Erythroblast (primary cell): ENCODE data around the gene CCL20.

ENCODE experiments used
- DNase-seq, 2 experiments: peaks; one replicate each; lab custom pipeline; 2025; lab: John Stamatoyannopoulos, UW
- GATA1 ChIP-seq: IDR thresholded peaks from 2 replicates; pipeline ENCODE4 v1.6.1; 2011; ENCODE audit warnings: low read depth, mild to moderate bottlenecking, control low read depth, low read length, moderate library complexity
- POLR2A ChIP-seq: IDR thresholded peaks from 2 replicates; pipeline ENCODE4 v1.6.1; 2011; ENCODE audit warnings: mild to moderate bottlenecking, low read length

CCL20 gene

GRCh38 chr2:227813562-227814353, at the start of gene CCL20:
Gene CCL20 (plus strand): TSS chr2:227813842. CDS start chr2:227813912, 70 bp downstream.
- TF ChIP-seq GATA1 (no peak), POLR2A (no peak)
- no peak for DNase-seq

GRCh38 chr2:227765788-227766372, 47.8 kb upstream of the CCL20 start:
- no peak for TF ChIP-seq GATA1
- TF ChIP-seq POLR2A, result no peak
- no peak for DNase-seq

GRCh38 chr2:227766373-227766883, 47.2 kb upstream of the CCL20 start:
- TF ChIP-seq GATA1 (no peak), POLR2A (no peak)
- DNase-seq, result peak; percentile 53 to 75

DNA sequence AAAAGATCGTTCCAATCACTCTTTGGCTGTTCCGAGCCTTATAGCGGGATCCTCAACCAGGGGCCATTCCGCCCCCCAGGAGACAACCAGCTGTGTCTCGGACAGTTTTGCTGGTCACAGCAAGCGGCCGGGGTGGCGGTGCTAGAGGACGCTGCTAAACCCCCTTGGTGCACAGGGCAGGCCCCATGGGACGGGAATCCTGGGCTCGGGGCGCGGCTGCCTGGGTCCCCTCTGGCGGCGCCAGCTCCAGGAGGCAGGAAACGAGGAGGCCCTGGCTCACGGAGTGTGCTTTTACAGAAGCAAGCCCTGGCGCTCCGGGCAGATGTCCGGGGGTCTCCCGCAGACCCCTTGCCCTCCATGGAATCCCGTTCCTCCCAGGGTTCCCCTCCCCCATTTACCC, 45.8 kb upstream of the CCL20 start:
- no peak for DNase-seq
- TF ChIP-seq POLR2A (no peak), GATA1 (no peak)

GRCh38 chr2:227772197-227772661, 41.4 kb upstream of the CCL20 start:
- no peak for DNase-seq
- TF ChIP-seq GATA1, result no peak

DNA sequence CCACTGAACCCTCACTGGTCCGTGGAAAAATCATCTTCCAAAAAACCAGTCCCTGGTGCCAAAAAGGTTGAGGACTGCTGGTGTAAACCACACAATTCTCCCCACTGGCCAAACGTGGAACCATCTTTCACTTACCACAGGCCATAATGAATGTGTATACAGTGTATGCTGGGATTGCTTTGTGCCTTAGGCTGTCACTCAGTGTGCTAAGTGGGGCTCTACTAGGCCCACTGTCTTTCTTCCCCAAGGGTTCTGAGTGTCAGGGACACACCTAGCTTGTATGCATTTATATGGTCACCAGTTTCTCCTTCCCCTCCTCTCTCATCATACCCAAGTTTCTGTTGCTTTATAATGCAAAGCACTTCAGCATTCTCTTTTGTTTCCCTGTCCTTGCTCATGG, 40.7 kb upstream of the CCL20 start:
- DNase-seq, result no peak
- TF ChIP-seq GATA1, result no peak
- TF ChIP-seq POLR2A, result no peak

DNA sequence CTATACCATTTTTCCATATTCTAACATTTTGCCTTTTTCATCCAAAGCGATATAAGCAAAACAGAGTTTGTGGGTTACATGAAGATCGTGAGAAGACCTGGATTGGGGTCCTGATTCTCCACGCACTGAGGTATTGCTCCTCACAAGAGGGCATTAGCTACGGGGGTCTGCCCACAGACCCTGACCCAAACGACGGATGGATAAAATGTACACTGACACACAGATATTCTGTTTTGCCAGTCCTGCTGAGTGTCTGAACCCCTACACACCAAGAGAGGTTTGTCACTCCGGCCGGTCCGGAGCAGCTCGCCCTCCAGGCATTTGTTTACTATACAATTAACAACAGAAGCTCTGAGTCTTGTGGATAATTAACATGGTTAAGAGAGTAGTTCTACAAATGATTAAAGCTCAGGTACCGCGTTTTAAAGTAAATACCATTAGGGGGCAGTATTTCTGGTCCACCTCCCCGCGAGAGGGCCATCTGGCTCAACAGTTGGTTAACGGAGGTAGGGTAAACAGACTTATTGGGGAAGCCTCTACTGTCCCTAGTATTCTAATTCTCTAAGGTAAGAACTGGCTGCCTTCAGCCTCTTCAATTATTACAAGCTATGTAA, 39.5 kb upstream of the CCL20 start:
- no peak for TF ChIP-seq GATA1
- TF ChIP-seq POLR2A, result no peak
- peak in 1 of 2 experiments; percentile 6 for DNase-seq

GRCh38 chr2:227774895-227775842, 38.5 kb upstream of the CCL20 start:
- TF ChIP-seq POLR2A, result no peak
- no peak for TF ChIP-seq GATA1
- DNase-seq, result no peak

DNA sequence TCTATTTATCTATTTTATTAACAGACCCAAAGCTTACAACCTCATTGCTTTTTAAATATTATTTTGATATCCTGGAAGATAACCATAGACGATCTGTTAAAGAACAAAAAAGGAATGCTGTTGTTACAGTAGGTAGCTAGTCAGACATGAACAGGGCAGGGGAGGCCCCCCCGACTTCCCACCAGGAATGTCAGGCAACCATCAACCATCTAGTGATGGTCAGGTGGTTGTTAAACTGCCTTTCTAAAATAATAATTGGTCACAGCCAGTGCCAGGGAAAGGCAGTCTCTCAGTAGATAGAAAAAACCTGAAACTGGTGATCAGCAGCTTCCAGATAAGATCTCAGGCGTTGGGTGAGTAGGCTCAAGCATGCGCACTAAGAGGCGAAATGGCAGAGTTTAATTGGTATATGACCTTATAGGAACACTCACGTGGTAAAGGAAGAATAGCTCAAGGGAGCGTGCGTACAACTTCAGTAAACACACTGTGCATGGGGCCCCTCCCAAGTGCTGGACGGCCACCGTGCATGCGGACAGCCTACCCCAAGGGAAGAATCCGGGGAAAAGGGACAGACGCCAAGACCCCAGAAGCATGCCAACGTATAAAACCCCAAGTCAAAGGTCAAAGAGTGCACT, 32.5 kb upstream of the CCL20 start:
- no peak for TF ChIP-seq POLR2A
- no peak for TF ChIP-seq GATA1
- no peak for DNase-seq

GRCh38 chr2:227781841-227782240, 31.8 kb upstream of the CCL20 start:
- no peak for TF ChIP-seq GATA1
- TF ChIP-seq POLR2A, result no peak
- no peak for DNase-seq

GRCh38 chr2:227782804-227783203, 30.8 kb upstream of the CCL20 start:
- DNase-seq, result no peak
- TF ChIP-seq POLR2A (no peak), GATA1 (no peak)

- DNase-seq, result no peak
- TF ChIP-seq POLR2A (no peak), GATA1 (no peak)
Measured at GRCh38 chr2:227783404-227784138, 30.1 kb upstream of the CCL20 start.
